Kidney capillary endothelial cell (primary cell): ENCODE data around the gene KCNAB2.

Experiments used
- DNase-seq: peaks from one replicate; pipeline ENCODE4 v3.0.0-alpha.2; 2018; ENCODE audit warnings: low spot score

The KCNAB2 gene

GRCh38 chr1:6045561-6045960, at the start of gene KCNAB2:
Gene KCNAB2, plus strand, starts transcription at chr1:6045888. Its CDS starts 5,649 bp downstream, at chr1:6051537.
- DNase-seq, result no peak

GRCh38 chr1:5996641-5997270, 48.9 kb upstream of the KCNAB2 start:
- DNase-seq, result no peak

GRCh38 chr1:5997316-5997715, 48.4 kb upstream of the KCNAB2 start:
- no peak for DNase-seq

GRCh38 chr1:5998051-5998905, 47.4 kb upstream of the KCNAB2 start:
- DNase-seq, result no peak

- no peak for DNase-seq
These were observed 46.8 kb upstream of the KCNAB2 start for GRCh38 chr1:5998906-5999301.

- DNase-seq, result no peak
These were observed 45.8 kb upstream of the KCNAB2 start for GRCh38 chr1:5999711-6000443.

GRCh38 chr1:6000444-6001288, 45.0 kb upstream of the KCNAB2 start:
- no peak for DNase-seq

GRCh38 chr1:6001992-6002576, 43.6 kb upstream of the KCNAB2 start:
- no peak for DNase-seq

GRCh38 chr1:6002714-6003501, 42.8 kb upstream of the KCNAB2 start:
- no peak for DNase-seq

GRCh38 chr1:6003568-6004411, 41.9 kb upstream of the KCNAB2 start:
- no peak for DNase-seq

- DNase-seq, result no peak
These were observed 41.1 kb upstream of the KCNAB2 start for GRCh38 chr1:6004412-6005123.

- no peak for DNase-seq
These were observed 40.3 kb upstream of the KCNAB2 start for GRCh38 chr1:6005276-6005917.

- DNase-seq, result no peak
These were observed 38.8 kb upstream of the KCNAB2 start for GRCh38 chr1:6006882-6007281.

GRCh38 chr1:6007318-6008083, 38.2 kb upstream of the KCNAB2 start:
- no peak for DNase-seq

GRCh38 chr1:6008084-6008415, 37.6 kb upstream of the KCNAB2 start:
- no peak for DNase-seq

GRCh38 chr1:6008696-6009095, 37.0 kb upstream of the KCNAB2 start:
- no peak for DNase-seq

- DNase-seq, result no peak
These were observed 36.3 kb upstream of the KCNAB2 start for GRCh38 chr1:6009120-6010040.
